Endodermal cell (in vitro differentiated cells): ENCODE results near the gene YIPF3. TPM values are rescaled to one million over a fixed set of nuclear protein-coding genes. Genes with fewer than 3 reads are reported as not detected.

Experiments
- DNase-seq: peaks from one replicate; pipeline ENCODE4 v3.0.0-alpha.2; 2017
- H3K27ac ChIP-seq: 2 replicates; pipeline ENCODE4 v1.5.1; 2013; ENCODE audit warnings: mild to moderate bottlenecking, low read depth, low read length, moderate library complexity
- H3K27me3 ChIP-seq: 2 replicates; pipeline ENCODE4 v1.6.1; 2013; ENCODE audit warnings: mild to moderate bottlenecking, low read length, moderate library complexity; ENCODE audit not compliant: insufficient read depth, control insufficient read depth, poor library complexity, severe bottlenecking
- H3K36me3 ChIP-seq: 2 replicates; pipeline ENCODE4 v1.7.0; 2013; ENCODE audit warnings: mild to moderate bottlenecking, low read length, moderate library complexity; ENCODE audit not compliant: control insufficient read depth, insufficient read depth
- H3K4me1 ChIP-seq: one replicate; pipeline ENCODE4 v1.7.0; 2013; ENCODE audit warnings: low read length; ENCODE audit not compliant: control insufficient read depth, insufficient read depth
- H3K4me3 ChIP-seq: 2 replicates; pipeline ENCODE4 v1.5.1; 2013; ENCODE audit warnings: mild to moderate bottlenecking, low read length, moderate library complexity
- H3K9ac ChIP-seq: 2 replicates; pipeline ENCODE4 v1.6.1; 2013; ENCODE audit warnings: mild to moderate bottlenecking, low read length, moderate library complexity; ENCODE audit not compliant: poor library complexity, severe bottlenecking; ENCODE audit errors: extremely low read depth
- H3K9me3 ChIP-seq: 2 replicates; pipeline ENCODE4 v1.6.1; 2013; ENCODE audit warnings: mild to moderate bottlenecking, low read length, moderate library complexity; ENCODE audit not compliant: control insufficient read depth
- H3K27ac Mint-ChIP-seq: 2 replicates; pipeline ENCODE4 v1.8.0; 2020; ENCODE audit warnings: mixed read lengths
- H3K27me3 Mint-ChIP-seq: 2 replicates; pipeline ENCODE4 v1.8.0; 2021; ENCODE audit warnings: mild to moderate bottlenecking, mixed read lengths; ENCODE audit not compliant: insufficient read depth
- H3K36me3 Mint-ChIP-seq: 2 replicates; pipeline ENCODE4 v1.8.0; 2020; ENCODE audit warnings: low read depth, mixed read lengths
- H3K4me1 Mint-ChIP-seq: 2 replicates; pipeline ENCODE4 v1.8.0; 2020; ENCODE audit warnings: mixed read lengths
- H3K4me3 Mint-ChIP-seq: 2 replicates; pipeline ENCODE4 v1.8.0; 2020; ENCODE audit warnings: mild to moderate bottlenecking, moderate library complexity, mixed read lengths
- H3K9me3 Mint-ChIP-seq: 2 replicates; pipeline ENCODE4 v1.8.0; 2020; ENCODE audit warnings: mild to moderate bottlenecking, mixed read lengths
- CTCF ChIP-seq: fragments of 200-600 bp; sonication (generic); conservative IDR thresholded peaks from 2 replicates; pipeline ENCODE4 v1.5.0; 2021; ENCODE audit warnings: antibody characterized with exemption, mild to moderate bottlenecking
- WGBS, 2 experiments: methylation state at CpG; one replicate each; pipeline versions ENCODE4 v1.1.5 to v1.1.7; 2013; ENCODE audit warnings: missing lambda C conversion rate in 2 of 2, mixed read lengths in 1 of 2; ENCODE audit not compliant: insufficient coverage in 1 of 2, insufficient read length in 1 of 2; 5-methylcytosine and 5-hydroxymethylcytosine counted together
- total RNA-seq, 2 donors: library from RNA; stranded (reverse); fragmentation: NEBNext Ultra II Directional in 1 of 2; extraction: Animal tissue kit (Norgen Biotek cat#: 25700) in 1 of 2; gene quantifications; 2 replicates in 1 of 2; 3 replicates in 1 of 2; pipeline ENCODE4 v1.2.1, GENCODE V29; 2021

YIPF3 gene
- total RNA-seq, 2 donors from 2014 or later, result 87.7 to 103 TPM

GRCh38 chr6:43547222-43547621 lies 30.5 kb upstream of the YIPF3 start:
- H3K27me3 ChIP-seq, result no peaks in the 10 kb centered on the region
- H3K36me3 Mint-ChIP-seq, result peaks cover 79% of the 10 kb centered on the region
- no peaks in the 10 kb centered on the region for H3K4me1 ChIP-seq
- no peak overlapping the region for H3K4me3 Mint-ChIP-seq
- H3K4me1 Mint-ChIP-seq, result no peaks in the 10 kb centered on the region
- WGBS, 2 experiments, result 83 to 98% methylated on average over 1 to 3 of the region's 3 CpGs
- no peak overlapping the region for H3K27ac ChIP-seq
- H3K4me3 ChIP-seq, result no peak overlapping the region
- H3K9ac ChIP-seq, result no peak overlapping the region
- H3K36me3 ChIP-seq, result peaks cover 89% of the 10 kb centered on the region
- no peaks in the 10 kb centered on the region for H3K9me3 ChIP-seq
- TF ChIP-seq CTCF, result no peak
- H3K27ac Mint-ChIP-seq, result no peak overlapping the region
- no peaks in the 10 kb centered on the region for H3K27me3 Mint-ChIP-seq
- no peak for DNase-seq
- no peaks in the 10 kb centered on the region for H3K9me3 Mint-ChIP-seq

DNA sequence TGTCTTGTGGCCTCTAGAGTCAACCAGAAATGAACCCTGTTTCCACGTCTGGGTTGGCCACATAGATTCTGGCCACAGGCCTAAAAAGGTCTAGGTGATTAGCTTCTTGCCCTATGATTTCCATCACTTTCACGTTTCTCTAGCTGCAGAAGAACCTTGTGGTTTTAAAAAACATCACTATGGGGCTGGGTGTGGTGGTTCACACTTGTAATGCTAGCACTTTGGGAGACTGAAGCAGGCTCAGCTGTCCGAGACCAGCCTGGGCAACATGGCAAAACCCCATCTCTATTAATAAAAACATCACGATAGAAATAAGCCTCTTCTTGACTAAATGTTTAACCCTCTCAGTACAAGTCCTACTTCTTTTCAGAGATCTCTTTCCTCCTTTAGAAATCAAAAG lies 27.7 kb upstream of the YIPF3 start:
- Histone ChIP-seq H3K9ac (no peak overlapping the region), H3K4me1 (no peaks in the 10 kb centered on the region), H3K36me3 (peaks cover 78% of the 10 kb centered on the region), H3K27me3 (no peaks in the 10 kb centered on the region), H3K9me3 (no peaks in the 10 kb centered on the region), H3K27ac (no peak overlapping the region), H3K4me3 (no peak overlapping the region)
- DNase-seq, result no peak
- Mint-ChIP-seq H3K9me3 (no peaks in the 10 kb centered on the region), H3K27me3 (no peaks in the 10 kb centered on the region), H3K4me3 (no peak overlapping the region), H3K36me3 (peaks cover 70% of the 10 kb centered on the region), H3K27ac (no peak overlapping the region), H3K4me1 (no peaks in the 10 kb centered on the region)
- 92% methylated on average over 2 to 4 of the region's 4 CpGs for WGBS, 2 experiments
- TF ChIP-seq CTCF, result no peak

DNA sequence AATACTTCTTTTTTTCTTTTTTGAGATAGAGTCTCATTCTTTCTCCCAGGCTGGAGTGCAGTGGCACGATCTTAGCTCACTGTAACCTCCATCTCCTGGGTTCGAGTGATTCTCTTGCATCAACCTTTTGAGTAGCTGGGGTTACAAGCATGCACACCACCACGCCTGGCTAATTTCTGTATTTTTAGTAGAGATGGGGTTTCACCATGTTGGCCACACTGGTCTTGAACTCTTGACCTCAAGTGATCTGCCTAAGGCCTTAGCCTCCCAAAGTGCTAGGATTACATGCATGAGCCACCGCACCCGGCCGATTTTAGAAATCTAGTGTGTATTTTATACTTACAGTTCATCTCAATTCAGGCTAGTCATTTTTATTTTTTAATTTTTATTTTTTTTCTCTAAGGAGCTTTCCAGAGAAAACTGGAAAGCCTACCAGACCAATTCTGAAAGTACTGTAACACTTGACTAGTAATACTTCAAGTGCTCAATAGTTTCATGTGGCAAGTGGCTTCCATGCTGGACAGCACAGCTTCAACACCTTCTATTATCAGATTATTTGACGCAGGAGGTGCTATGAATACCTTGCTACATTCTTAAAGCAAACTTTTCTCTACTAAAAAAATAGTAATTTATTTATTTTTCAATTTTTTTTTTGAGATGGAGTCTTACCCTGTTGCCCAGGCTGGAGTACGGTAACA lies 25.2 kb upstream of the YIPF3 start:
- Histone ChIP-seq H3K9me3 (no peaks in the 10 kb centered on the region), H3K27me3 (no peaks in the 10 kb centered on the region), H3K4me1 (no peaks in the 10 kb centered on the region), H3K36me3 (peaks cover 69% of the 10 kb centered on the region), H3K4me3 (no peak overlapping the region), H3K9ac (no peak overlapping the region), H3K27ac (no peak overlapping the region)
- no peaks in the 10 kb centered on the region for H3K4me1 Mint-ChIP-seq
- DNase-seq, result no peak
- no peak for TF ChIP-seq CTCF
- H3K4me3 Mint-ChIP-seq, result no peak overlapping the region
- no peaks in the 10 kb centered on the region for H3K9me3 Mint-ChIP-seq
- H3K27ac Mint-ChIP-seq, result no peak overlapping the region
- no peaks in the 10 kb centered on the region for H3K27me3 Mint-ChIP-seq
- WGBS, 2 experiments, result 94 to 96% methylated on average over 3 to 8 of the region's 8 CpGs
- H3K36me3 Mint-ChIP-seq, result peaks cover 69% of the 10 kb centered on the region
